Gastrocnemius medialis (tissue), 4 donors: ENCODE results near the gene DKC1. TPM values are rescaled to one million over a fixed set of nuclear protein-coding genes. Genes with fewer than 3 reads are reported as not detected.

Experiments used
- ATAC-seq, 2 donors: fragments of 150-250 bp; one replicate each; pipeline ENCODE4 v1.9.1; 2016
- DNase-seq, 2 donors: peaks; one replicate each; pipeline ENCODE4 v3.0.0-alpha.2; 2019
- H3K27ac ChIP-seq, 4 donors: fragments of 200-600 bp; sonication (generic); 1 replicate in 1 of 4; 2 replicates in 3 of 4; pipeline ENCODE4 v1.5.1; 2016 to 2018; ENCODE audit warnings: mild to moderate bottlenecking in 2 of 4, moderate library complexity in 1 of 4
- H3K27me3 ChIP-seq, 3 donors: fragments of 200-600 bp; sonication (generic) in 2 of 3; 1 replicate in 1 of 3; 2 replicates in 2 of 3; pipeline versions ENCODE4 v1.5.1 to v1.6.0; 2016 to 2019; ENCODE audit warnings: mild to moderate bottlenecking in 1 of 3, moderate library complexity in 1 of 3
- H3K36me3 ChIP-seq, 2 donors: fragments of 200-600 bp; sonication (generic) in 1 of 2; one replicate each; pipeline ENCODE4 v1.5.1; 2017 to 2018
- H3K4me1 ChIP-seq, 2 donors: fragments of 200-600 bp; sonication (generic) in 1 of 2; one replicate each; pipeline ENCODE4 v1.5.1; 2016 to 2017; ENCODE audit warnings: mild to moderate bottlenecking in 2 of 2
- H3K4me3 ChIP-seq, 4 donors: fragments of 200-600 bp; sonication (generic) in 3 of 4; 1 replicate in 1 of 4; 2 replicates in 3 of 4; pipeline ENCODE4 v1.5.1; 2016 to 2019; ENCODE audit warnings: mild to moderate bottlenecking in 2 of 4
- H3K9me3 ChIP-seq, 3 donors: fragments of 200-600 bp; sonication (generic) in 2 of 3; 1 replicate in 1 of 3; 2 replicates in 2 of 3; pipeline ENCODE4 v1.5.1; 2016 to 2019
- CTCF ChIP-seq, 5 experiments: fragments of 450-650 bp in 3 of 5; fragments of 200-600 bp in 2 of 5; sonication (generic) in 2 of 5; IDR thresholded peaks in 4 of 5; conservative IDR thresholded peaks in 1 of 5; 1 replicate in 4 of 5; 2 replicates in 1 of 5; pipeline ENCODE4 v1.5.1; 2016 to 2019; ENCODE audit warnings: antibody characterized with exemption in 5 of 5, mild to moderate bottlenecking in 3 of 5, moderate library complexity in 3 of 5
- POLR2A ChIP-seq, 2 donors: fragments of 450-650 bp; IDR thresholded peaks; one replicate each; pipeline ENCODE4 v1.6.1; 2017; ENCODE audit warnings: antibody characterized with exemption in 2 of 2, mild to moderate bottlenecking in 2 of 2, moderate library complexity in 2 of 2
- in situ Hi-C, 4 donors: fragments of 200-750 bp; cut with MboI; loops; one replicate each; pipeline versions ENCODE4 v1.15.0 to v1.8.0; 2017; ENCODE audit warnings: low sequenced_read_pairs in 4 of 4
- intact Hi-C: fragments of 100-400 bp; cut with DNase I; formaldehyde crosslinking; loops from one replicate; pipeline ENCODE4 v1.15.1; 2023; ENCODE audit warnings: low total_unique reads
- total RNA-seq, 4 donors: library from RNA; depleted of rRNA; stranded (reverse); fragments of >200 nt; gene quantifications; one replicate each; pipeline versions ENCODE4 v1.1.0 to v1.2.3, GENCODE V29; 2016

The DKC1 gene
- total RNA-seq, 4 donors from 2014 or later: 17.8 to 34.1 (median 21.7) TPM

- no peak overlapping the region for H3K4me3 ChIP-seq
- intact Hi-C loops: no loop called here
- no peaks in the 10 kb centered on the region for H3K36me3 ChIP-seq
- no peaks in the 10 kb centered on the region for H3K4me1 ChIP-seq
- H3K27me3 ChIP-seq: no peaks in the 10 kb centered on the region
- H3K27ac ChIP-seq: no peak overlapping the region
- TF ChIP-seq CTCF (IDR thresholded peaks at IDR 0.05 in 4 of 5, conservative IDR thresholded peaks at IDR 0.05 in 1 of 5) (no peak), POLR2A (IDR thresholded peaks at IDR 0.05) (no peak)
- H3K9me3 ChIP-seq: no peaks in the 10 kb centered on the region
- in situ Hi-C loops: no loop called here
- DNase-seq (no peak), ATAC-seq (no peak)
Measured at GRCh38 chrX:154818916-154819770, 56.5 kb downstream of the DKC1 start.

- intact Hi-C loops: no loop called here
- no peaks in the 10 kb centered on the region for H3K27me3 ChIP-seq
- DNase-seq: no peak
- no peaks in the 10 kb centered on the region for H3K4me1 ChIP-seq
- H3K27ac ChIP-seq: no peak overlapping the region
- in situ Hi-C loops: no loop called here
- ATAC-seq: no peak
- no peaks in the 10 kb centered on the region for H3K9me3 ChIP-seq
- TF ChIP-seq POLR2A (IDR thresholded peaks at IDR 0.05): no peak
- TF ChIP-seq CTCF (IDR thresholded peaks at IDR 0.05 in 4 of 5, conservative IDR thresholded peaks at IDR 0.05 in 1 of 5): no peak
- no peak overlapping the region for H3K4me3 ChIP-seq
- H3K36me3 ChIP-seq: no peaks in the 10 kb centered on the region
Measured at GRCh38 chrX:154819771-154820341, 57.2 kb downstream of the DKC1 start.

- in situ Hi-C loops: no loop called here
- intact Hi-C loops: no loop called here
- Histone ChIP-seq H3K27ac (no peak overlapping the region), H3K36me3 (no peaks in the 10 kb centered on the region), H3K4me3 (no peak overlapping the region), H3K27me3 (no peaks in the 10 kb centered on the region), H3K4me1 (no peaks in the 10 kb centered on the region), H3K9me3 (no peaks in the 10 kb centered on the region)
- TF ChIP-seq CTCF (IDR thresholded peaks at IDR 0.05 in 4 of 5, conservative IDR thresholded peaks at IDR 0.05 in 1 of 5): no peak
- no peak for TF ChIP-seq POLR2A (IDR thresholded peaks at IDR 0.05)
- DNase-seq (no peak), ATAC-seq (no peak)
Measured at GRCh38 chrX:154821523-154821922, 58.9 kb downstream of the DKC1 start.

- Histone ChIP-seq H3K9me3 (no peaks in the 10 kb centered on the region), H3K36me3 (no peaks in the 10 kb centered on the region), H3K4me3 (no peak overlapping the region), H3K27ac (no peak overlapping the region), H3K4me1 (no peaks in the 10 kb centered on the region), H3K27me3 (no peaks in the 10 kb centered on the region)
- TF ChIP-seq CTCF (IDR thresholded peaks at IDR 0.05 in 4 of 5, conservative IDR thresholded peaks at IDR 0.05 in 1 of 5) (no peak), POLR2A (IDR thresholded peaks at IDR 0.05) (no peak)
- intact Hi-C loops (no loop called here), in situ Hi-C loops (no loop called here)
- DNase-seq (no peak), ATAC-seq (no peak)
Measured at GRCh38 chrX:154822029-154822428, 59.4 kb downstream of the DKC1 start.
